Thyroid gland (tissue), 4 donors: ENCODE measurements around the gene GRM4.

Source experiments
- POLR2A ChIP-seq, 2 donors: fragments of 450-650 bp; IDR thresholded peaks; one replicate each; pipeline ENCODE4 v1.6.1; 2017; ENCODE audit warnings: antibody characterized with exemption in 2 of 2, mild to moderate bottlenecking in 2 of 2, moderate library complexity in 1 of 2
- TF ChIP-seq, protein P1 (sequence below), 6 experiments: fragments of 200-600 bp in 3 of 6; fragments of 450-650 bp in 3 of 6; sonication (generic) in 3 of 6; IDR thresholded peaks; one replicate each; pipeline ENCODE4 v1.5.1; 2016 to 2019; ENCODE audit warnings: antibody characterized with exemption in 6 of 6, mild to moderate bottlenecking in 2 of 6, inconsistent platforms in 1 of 6, moderate library complexity in 1 of 6

DNA sequence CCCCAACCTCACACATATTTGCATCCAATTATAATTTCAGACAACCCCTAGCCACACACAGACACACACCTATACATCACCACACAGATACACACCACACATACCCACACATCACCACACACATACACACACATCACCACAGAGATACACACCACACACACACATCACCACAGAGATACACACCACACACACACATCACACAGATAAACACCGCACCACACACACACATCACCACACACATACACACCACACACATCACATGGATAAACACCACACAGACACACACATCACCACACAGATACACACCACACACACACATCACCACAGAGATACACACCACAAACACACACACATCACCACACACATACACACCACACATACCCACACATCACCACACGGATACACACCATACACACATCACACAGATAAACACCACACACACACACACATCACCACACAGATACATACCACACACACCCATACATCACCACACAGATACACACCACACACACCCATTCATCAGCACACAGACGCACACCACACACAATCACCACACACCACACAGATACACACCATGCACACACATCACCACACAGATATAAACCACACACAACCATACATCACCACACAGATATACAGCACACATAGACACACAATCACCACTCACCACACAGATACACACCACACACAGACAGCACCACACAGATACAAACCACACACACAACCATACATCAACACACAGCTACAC, 74.6 kb downstream of the GRM4 start:
- TF ChIP-seq, protein P1, sequence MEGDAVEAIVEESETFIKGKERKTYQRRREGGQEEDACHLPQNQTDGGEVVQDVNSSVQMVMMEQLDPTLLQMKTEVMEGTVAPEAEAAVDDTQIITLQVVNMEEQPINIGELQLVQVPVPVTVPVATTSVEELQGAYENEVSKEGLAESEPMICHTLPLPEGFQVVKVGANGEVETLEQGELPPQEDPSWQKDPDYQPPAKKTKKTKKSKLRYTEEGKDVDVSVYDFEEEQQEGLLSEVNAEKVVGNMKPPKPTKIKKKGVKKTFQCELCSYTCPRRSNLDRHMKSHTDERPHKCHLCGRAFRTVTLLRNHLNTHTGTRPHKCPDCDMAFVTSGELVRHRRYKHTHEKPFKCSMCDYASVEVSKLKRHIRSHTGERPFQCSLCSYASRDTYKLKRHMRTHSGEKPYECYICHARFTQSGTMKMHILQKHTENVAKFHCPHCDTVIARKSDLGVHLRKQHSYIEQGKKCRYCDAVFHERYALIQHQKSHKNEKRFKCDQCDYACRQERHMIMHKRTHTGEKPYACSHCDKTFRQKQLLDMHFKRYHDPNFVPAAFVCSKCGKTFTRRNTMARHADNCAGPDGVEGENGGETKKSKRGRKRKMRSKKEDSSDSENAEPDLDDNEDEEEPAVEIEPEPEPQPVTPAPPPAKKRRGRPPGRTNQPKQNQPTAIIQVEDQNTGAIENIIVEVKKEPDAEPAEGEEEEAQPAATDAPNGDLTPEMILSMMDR (IDR thresholded peaks at IDR 0.05), result no peak
- TF ChIP-seq POLR2A (IDR thresholded peaks at IDR 0.05), result no peak
